Nephron (organoid): ENCODE measurements around the gene ARHGAP26.

Experiments used
- H3K27ac Mint-ChIP-seq, 3 experiments: 2 replicates each; pipeline ENCODE4 v1.8.0; 2020; ENCODE audit warnings: mixed read lengths in 3 of 3, mild to moderate bottlenecking in 2 of 3, moderate library complexity in 1 of 3
- H3K27me3 Mint-ChIP-seq: 2 replicates; pipeline ENCODE4 v1.8.0; 2021; ENCODE audit warnings: low read depth, mild to moderate bottlenecking, moderate library complexity, mixed read lengths
- H3K36me3 Mint-ChIP-seq: 2 replicates; pipeline ENCODE4 v1.8.0; 2020; ENCODE audit warnings: low read depth, mixed read lengths
- H3K4me1 Mint-ChIP-seq: 2 replicates; pipeline ENCODE4 v1.8.0; 2020; ENCODE audit warnings: mixed read lengths
- H3K4me3 Mint-ChIP-seq, 3 experiments: 2 replicates each; pipeline ENCODE4 v1.8.0; 2020; ENCODE audit warnings: mild to moderate bottlenecking in 3 of 3, mixed read lengths in 3 of 3, moderate library complexity in 2 of 3
- H3K9me3 Mint-ChIP-seq: 2 replicates; pipeline ENCODE4 v1.8.0; 2020; ENCODE audit warnings: mixed read lengths
- CTCF ChIP-seq, 3 experiments: fragments of 200-600 bp; sonication (generic); IDR thresholded peaks; one replicate each; pipeline ENCODE4 v1.5.0; 2021; ENCODE audit warnings: antibody characterized with exemption in 3 of 3; ENCODE audit not compliant: unreplicated experiment in 3 of 3

The ARHGAP26 gene

GRCh38 chr5:143204474-143205246 is 434.5 kb downstream of the ARHGAP26 start:
- peaks cover 39% of the 10 kb centered on the region for H3K4me1 Mint-ChIP-seq
- no peaks in the 10 kb centered on the region for H3K36me3 Mint-ChIP-seq
- H3K27ac Mint-ChIP-seq = no peak overlapping the region
- TF ChIP-seq CTCF (IDR thresholded peaks at IDR 0.05; ENCODE audit: unreplicated experiment in 3 of 3) = no peak
- H3K9me3 Mint-ChIP-seq = peaks cover 4% of the 10 kb centered on the region
- H3K4me3 Mint-ChIP-seq = no peak overlapping the region
- H3K27me3 Mint-ChIP-seq = peaks cover 6% of the 10 kb centered on the region

GRCh38 chr5:143205386-143205785 is 435.2 kb downstream of the ARHGAP26 start:
- H3K4me1 Mint-ChIP-seq = peaks cover 43% of the 10 kb centered on the region
- no peaks in the 10 kb centered on the region for H3K36me3 Mint-ChIP-seq
- no peak overlapping the region for H3K4me3 Mint-ChIP-seq
- peak overlapping the region in 1 of 3 experiments; percentile 28 for H3K27ac Mint-ChIP-seq
- H3K9me3 Mint-ChIP-seq = peaks cover 4% of the 10 kb centered on the region
- peaks cover 6% of the 10 kb centered on the region for H3K27me3 Mint-ChIP-seq
- no peak for TF ChIP-seq CTCF (IDR thresholded peaks at IDR 0.05; ENCODE audit: unreplicated experiment in 3 of 3)

GRCh38 chr5:143205883-143206195 is 435.7 kb downstream of the ARHGAP26 start:
- H3K36me3 Mint-ChIP-seq = no peaks in the 10 kb centered on the region
- no peak overlapping the region for H3K4me3 Mint-ChIP-seq
- peaks cover 6% of the 10 kb centered on the region for H3K27me3 Mint-ChIP-seq
- peak overlapping the region in 1 of 3 experiments; percentile 33 for H3K27ac Mint-ChIP-seq
- TF ChIP-seq CTCF (IDR thresholded peaks at IDR 0.05; ENCODE audit: unreplicated experiment in 3 of 3) = no peak
- peaks cover 43% of the 10 kb centered on the region for H3K4me1 Mint-ChIP-seq
- H3K9me3 Mint-ChIP-seq = peaks cover 4% of the 10 kb centered on the region

- H3K9me3 Mint-ChIP-seq = peaks cover 4% of the 10 kb centered on the region
- no peaks in the 10 kb centered on the region for H3K36me3 Mint-ChIP-seq
- H3K4me3 Mint-ChIP-seq = no peak overlapping the region
- peak overlapping the region in 2 of 3 experiments; percentile 33 to 97 for H3K27ac Mint-ChIP-seq
- H3K4me1 Mint-ChIP-seq = peaks cover 43% of the 10 kb centered on the region
- H3K27me3 Mint-ChIP-seq = peaks cover 6% of the 10 kb centered on the region
- no peak for TF ChIP-seq CTCF (IDR thresholded peaks at IDR 0.05; ENCODE audit: unreplicated experiment in 3 of 3)
Measured at GRCh38 chr5:143206196-143207053, 436.2 kb downstream of the ARHGAP26 start.

- no peak for TF ChIP-seq CTCF (IDR thresholded peaks at IDR 0.05; ENCODE audit: unreplicated experiment in 3 of 3)
- H3K4me1 Mint-ChIP-seq = peaks cover 47% of the 10 kb centered on the region
- H3K36me3 Mint-ChIP-seq = no peaks in the 10 kb centered on the region
- peak overlapping the region in 2 of 3 experiments; percentile 95 to 97 for H3K27ac Mint-ChIP-seq
- H3K9me3 Mint-ChIP-seq = peaks cover 4% of the 10 kb centered on the region
- H3K4me3 Mint-ChIP-seq = no peak overlapping the region
- peaks cover 6% of the 10 kb centered on the region for H3K27me3 Mint-ChIP-seq
Measured at GRCh38 chr5:143207058-143207457, 436.9 kb downstream of the ARHGAP26 start.
